K562 (cell line): Measurements from ENCODE around the gene RNF114.

Experiments
- CAMTA2 ChIP-seq: fragments of 250-450 bp; sonication (Bioruptor Pico); conservative IDR thresholded peaks from 2 replicates; pipeline ENCODE4 v1.5.1; 2022
- CREM ChIP-seq: IDR thresholded peaks from 2 replicates; pipeline ENCODE4 v1.6.1; 2014; ENCODE audit warnings: antibody characterized with exemption, low read depth
- SPI1 ChIP-seq: IDR thresholded peaks from 2 replicates; pipeline ENCODE4 v1.6.1; 2011; ENCODE audit warnings: low read depth, low read length, control low read depth, borderline replicate concordance
- TF ChIP-seq, protein P1 (sequence below): IDR thresholded peaks from 2 replicates; pipeline ENCODE4 v1.6.1; 2012; ENCODE audit warnings: low read depth, low read length, improper control_type of control experiment, borderline replicate concordance

DNA sequence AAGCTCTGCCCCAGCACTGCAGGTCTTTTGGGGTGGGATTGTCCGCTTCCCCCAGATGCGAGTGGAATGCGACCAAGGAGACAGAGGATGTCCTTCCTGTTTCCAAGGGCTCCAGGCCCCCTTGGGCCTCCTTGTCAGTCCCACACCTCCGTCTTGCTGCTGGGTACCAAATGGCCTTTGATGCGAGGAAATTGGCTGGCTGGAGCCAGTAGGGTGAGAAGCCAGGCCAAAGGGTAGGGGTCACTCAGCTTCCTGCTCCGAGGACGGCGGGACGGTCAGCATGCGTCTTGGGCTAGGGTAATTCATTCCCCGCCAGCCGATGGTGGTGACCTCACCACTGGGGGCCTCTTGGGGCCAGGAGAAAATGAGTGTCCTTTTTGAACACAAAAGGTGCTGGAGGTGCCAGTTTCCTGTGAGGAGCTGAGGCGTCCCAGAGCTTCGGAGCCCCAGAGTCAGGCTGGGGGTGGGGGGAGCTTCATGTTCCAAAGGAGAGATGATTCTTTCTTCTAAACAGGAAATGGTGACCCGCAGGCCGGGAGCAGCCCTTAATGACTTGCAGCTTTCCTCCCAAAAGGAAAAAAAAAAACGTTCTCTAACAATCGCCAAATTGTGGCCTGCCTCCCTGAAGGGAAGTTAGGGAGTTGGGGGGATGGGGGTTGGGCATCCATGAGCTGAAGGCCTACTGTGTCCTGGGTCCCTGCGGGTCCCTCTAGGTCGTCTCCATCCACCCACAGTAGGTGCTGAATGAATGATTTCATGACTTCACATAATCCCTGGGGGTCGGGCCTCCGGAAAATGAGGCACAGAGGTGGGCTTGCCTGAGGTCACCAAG, 53.3 kb downstream of the RNF114 start:
- no peak for TF ChIP-seq CAMTA2
- TF ChIP-seq, protein P1, sequence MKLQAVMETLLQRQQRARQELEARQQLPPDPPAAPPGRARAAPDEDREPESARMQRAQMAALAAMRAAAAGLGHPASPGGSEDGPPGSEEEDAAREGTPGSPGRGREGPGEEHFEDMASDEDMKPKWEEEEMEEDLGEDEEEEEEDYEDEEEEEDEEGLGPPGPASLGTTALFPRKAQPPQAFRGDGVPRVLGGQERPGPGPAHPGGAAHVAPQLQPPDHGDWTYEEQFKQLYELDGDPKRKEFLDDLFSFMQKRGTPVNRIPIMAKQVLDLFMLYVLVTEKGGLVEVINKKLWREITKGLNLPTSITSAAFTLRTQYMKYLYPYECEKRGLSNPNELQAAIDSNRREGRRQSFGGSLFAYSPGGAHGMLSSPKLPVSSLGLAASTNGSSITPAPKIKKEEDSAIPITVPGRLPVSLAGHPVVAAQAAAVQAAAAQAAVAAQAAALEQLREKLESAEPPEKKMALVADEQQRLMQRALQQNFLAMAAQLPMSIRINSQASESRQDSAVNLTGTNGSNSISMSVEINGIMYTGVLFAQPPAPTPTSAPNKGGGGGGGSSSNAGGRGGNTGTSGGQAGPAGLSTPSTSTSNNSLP, result no peak
- TF ChIP-seq CREM, result peak; percentile 3; the same call in 1 of the 2 replicates
- peak; percentile 36; the same call in 1 of the 2 replicates for TF ChIP-seq SPI1
